ENCODE results near the gene UTP15.
A peak's percentile ranks its signal among the peaks of the same experiment; 100 is the strongest.

The UTP15 gene

DNA sequence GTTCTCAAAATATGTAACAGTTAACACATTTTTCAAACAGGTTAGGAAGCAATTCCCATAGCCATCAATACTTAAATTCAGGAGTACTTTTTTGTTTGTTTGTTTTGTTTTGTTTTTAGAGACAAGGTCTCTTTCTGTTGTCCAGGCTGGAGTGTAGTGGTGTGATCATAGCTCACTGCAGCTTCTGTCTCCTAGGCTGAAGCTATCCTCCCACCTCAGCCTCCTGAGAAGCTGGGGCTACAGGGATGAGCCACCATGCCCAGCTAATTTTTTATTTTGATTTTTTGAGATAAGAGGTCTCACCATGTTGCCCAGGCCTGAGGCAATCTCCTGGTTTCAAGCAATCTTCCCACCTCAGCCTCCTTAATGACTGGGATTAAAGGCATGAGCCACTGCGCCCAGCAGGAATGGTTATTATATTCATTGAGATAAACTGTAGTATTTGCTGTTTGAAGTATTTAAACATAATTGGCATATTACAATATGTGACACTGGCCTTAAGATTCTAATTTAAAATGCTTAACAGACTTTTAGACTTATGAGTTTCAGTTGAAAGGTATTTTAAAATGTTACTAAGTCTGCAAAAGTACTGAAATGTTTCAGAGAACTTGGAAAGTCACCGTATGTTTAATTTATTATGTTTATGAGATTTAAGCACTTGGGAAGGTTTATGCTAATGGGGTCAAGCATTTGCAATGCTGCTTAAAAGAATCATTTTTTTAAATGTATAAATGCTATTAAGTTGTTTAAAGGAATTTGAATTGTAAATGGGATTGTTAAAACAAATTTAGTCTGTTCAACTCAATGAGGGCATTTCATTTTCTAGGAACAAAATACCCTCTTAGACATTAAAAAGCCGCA is 17.0 kb downstream of the UTP15 start:
- no peak for DNase-seq

GRCh38 chr5:73587923-73588322 is 22.4 kb downstream of the UTP15 start:
- no peak for DNase-seq

GRCh38 chr5:73591102-73591695 is 25.7 kb downstream of the UTP15 start:
- peak; percentile 2 for DNase-seq

DNA sequence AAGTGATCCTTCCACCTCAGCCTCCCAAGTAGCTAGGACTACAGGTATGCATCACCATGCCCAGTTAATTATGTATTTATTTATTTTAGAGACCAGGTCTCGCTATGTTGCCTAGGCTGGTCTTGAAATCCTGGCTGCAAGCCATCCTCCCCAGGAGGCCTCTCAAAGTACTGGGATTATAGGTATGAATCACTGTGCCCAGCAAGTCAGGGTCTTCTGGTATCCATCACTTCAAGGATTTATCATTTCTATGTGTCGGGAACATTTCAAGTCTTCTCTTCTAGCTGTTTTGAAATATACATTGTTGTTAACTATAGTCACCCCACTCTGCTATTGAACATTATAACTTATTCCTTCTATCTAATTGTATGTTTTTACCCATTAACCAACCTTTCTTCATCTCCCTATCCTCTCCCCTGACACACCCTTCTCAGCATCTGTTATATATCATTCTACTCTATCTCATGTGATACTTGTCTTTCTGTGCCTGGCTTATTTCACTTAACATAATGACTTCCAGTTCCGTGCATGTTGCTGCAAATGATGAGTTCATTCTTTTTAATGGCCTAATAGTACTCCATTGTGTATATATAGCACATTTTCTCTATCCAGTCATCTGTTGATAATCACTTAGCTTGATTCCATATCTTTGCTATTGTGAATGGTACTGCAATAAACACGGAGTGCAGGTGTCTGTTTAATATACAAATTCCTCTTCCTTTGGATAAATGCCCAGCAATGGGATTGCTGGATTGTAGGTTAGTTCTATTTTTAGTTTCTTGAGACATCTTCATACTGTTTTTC is 26.4 kb downstream of the UTP15 start:
- no peak for DNase-seq

GRCh38 chr5:73592551-73592950 is 27.0 kb downstream of the UTP15 start:
- no peak for DNase-seq

GRCh38 chr5:73596705-73597328 is 31.3 kb downstream of the UTP15 start:
- DNase-seq = no peak

DNA sequence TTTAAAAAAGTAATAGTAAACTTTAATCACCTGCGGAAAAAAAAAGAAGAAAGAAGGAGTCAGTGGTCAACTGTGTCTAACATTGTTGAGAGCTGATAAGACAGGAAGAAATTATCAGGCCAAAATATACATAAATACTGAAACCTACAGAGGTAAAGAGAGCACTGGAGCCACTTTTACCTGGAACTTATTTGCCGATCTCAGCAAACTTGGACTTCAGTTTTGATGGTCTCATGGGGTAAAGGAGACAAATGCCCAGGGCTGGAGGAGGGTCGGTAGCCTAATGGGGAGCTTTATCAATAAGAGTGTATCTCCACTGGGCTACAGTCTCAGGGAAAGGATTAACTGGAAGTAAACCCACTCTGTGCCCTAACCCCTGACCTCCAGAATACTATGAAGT is 33.8 kb downstream of the UTP15 start:
- DNase-seq = no peak

- DNase-seq = no peak
Observed at GRCh38 chr5:73603998-73604397, 38.5 kb downstream of the UTP15 start.

GRCh38 chr5:73605223-73606087 is 39.9 kb downstream of the UTP15 start:
- DNase-seq = no peak

DNA sequence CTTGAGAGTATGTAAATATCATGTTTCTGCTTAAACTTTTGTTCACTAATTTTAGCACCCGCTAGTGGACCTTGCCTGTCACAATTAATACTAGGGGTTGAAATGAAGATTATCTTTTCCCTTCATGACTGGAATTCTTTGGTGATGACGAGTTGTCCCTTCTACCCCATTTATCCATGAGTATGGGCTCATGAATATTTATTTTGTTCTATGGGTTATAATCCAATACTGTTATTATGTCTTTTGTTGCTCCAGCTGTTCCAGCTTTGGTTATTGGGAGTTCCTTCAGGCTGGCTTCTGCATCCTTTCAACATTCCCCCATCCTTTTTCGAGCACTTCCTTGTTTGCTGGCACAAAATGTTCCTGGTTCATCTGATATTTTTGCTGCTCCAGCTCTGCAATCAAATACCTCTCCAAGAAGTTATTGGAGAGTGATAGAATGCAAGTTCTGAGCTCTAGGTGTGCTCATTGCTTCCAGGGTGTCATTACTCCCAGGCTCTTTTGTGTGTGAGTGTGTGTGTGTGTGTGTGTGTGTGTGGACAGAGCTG is 40.7 kb downstream of the UTP15 start:
- no peak for DNase-seq

- no peak for DNase-seq
Observed at GRCh38 chr5:73607228-73607627, 41.7 kb downstream of the UTP15 start.

DNA sequence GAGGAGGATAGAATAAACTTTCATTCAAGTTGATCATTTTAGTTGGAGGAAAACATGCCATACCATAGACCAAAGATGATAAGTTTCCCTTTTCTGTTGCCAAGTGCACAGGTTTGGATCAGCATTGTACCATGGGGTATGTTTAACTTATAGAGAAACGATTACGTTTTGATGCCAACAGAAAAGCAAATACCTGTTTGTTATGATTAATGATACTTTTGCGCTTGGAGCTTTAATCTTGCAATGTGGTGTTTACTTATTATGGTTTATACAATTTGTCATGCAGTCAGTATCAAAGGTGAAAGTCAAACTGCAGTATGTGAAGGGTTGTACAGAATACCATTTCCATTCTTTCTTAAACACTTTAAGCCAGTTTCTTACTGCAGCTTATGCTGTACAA is 47.3 kb downstream of the UTP15 start:
- no peak for DNase-seq

DNA sequence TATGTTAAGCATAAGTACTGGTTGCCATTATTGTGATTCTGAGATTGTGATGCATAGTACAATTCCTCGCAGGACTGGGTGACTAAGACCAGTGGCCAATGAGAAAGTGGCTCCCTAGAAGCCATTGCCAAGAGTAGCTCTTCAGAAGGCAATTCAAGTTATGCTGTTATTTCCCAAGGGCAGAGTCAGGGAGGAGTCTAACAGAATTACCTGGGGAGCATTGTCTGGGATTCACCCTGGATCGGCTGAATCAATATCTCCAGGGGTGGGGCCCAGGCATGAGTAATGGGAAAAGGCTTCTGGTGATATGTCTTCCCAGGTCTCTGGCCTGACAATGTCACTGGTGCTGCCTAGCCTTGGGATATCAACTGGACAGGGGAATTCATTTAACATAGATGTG is 49.5 kb downstream of the UTP15 start:
- no peak for DNase-seq

DNA sequence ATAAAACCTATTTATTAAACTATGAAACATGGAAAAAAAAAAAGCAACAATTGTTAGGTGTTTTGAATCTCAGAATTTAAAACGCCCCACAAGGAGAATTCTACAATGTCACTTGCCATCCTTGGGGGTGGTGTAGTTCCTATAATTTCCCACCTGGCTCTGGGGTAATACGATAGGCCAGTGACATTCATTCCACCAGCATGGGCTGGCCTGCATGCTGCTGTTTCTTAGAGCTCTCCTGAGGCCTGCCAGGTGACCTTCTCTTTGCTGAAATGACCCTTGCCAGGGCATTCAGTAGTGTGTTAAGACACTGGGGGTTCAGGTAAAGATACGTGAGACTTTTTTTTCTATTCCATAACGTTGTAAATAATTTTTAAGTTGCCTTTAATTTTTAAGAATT is 50.4 kb downstream of the UTP15 start:
- no peak for DNase-seq

GRCh38 chr5:73617510-73618279 is 52.2 kb downstream of the UTP15 start:
- no peak for DNase-seq

- DNase-seq = no peak
Observed at GRCh38 chr5:73619606-73620333, 54.2 kb downstream of the UTP15 start.

DNA sequence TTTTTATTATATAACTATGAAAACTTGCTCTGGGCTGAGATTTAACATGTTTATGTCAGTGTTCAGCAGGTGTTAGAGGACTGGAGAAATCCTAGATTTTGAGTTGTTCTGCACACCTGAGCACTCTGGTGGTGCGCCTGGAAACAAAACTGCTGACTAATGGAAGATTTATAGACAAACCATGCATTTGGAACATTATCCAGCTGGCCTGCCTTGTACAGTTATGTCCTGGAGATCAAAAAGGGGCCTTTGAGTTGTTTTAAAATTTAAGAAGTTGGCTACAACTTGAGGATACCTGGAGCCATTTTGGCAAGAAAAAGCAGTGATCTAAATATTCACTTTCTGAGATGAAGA is 54.8 kb downstream of the UTP15 start:
- no peak for DNase-seq

DNA sequence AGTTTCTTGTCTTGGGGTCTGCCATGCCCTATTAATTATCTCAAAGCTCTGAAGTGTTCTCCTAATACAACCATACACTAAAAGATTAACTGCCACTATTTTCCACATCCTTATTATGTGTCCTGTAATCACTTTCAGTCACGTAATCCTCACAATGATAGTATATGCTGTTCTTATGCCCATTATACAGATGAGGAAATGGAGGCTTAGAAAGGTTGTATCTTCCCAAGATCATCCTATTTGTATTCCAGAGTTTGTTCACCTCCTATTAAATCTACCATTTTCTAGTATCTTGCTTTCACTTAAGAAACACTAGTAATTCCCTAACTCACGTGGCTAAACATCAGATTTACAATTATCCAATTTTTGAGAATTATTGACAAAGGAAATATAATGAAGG is 57.5 kb downstream of the UTP15 start:
- DNase-seq = no peak

DNA sequence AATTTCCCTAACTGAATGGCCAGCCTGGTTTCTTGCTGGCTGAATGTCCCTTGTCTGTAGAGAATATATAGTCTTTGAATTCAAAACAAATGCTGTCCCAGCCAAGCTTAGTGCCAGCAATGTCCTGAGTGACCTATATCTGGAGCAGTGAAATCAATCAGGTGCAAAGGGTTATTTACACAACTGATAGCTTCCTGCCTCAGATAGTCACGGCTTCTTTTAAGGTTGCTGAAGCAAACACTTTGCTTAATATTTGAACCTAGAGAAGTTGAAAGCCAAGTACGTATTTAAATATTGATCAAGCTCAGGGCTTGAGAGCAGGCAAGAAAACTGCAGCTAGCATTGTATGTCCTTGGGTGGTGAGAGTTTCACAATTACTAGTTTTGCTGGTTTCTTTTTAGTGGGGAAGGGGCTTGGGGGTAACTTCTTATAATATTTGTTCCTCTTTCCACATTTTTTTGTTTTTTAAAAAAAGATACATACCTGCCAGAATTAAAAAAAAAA is 58.4 kb downstream of the UTP15 start:
- DNase-seq = no peak

DNA sequence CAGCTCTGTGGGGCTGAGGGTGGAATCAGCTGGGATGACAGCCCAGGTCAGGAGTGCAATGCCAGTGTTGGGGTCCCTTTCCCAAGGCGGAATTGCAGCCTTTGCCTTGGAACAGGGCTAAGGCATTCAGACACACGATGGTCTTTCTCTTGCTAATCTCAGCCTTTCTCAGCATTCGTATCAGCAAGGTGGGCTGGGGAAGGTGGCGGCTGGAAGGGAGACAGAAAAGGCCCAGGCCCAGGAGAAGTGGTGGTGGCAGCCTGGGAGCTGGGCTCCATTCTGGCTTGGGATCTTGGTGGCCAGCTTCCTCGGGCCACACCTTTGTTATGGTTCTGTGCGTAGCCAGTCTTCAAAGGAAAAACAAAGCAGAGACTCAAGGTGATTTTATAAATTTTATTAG is 59.3 kb downstream of the UTP15 start:
- no peak for DNase-seq
